Erythroblast (primary cell): Measurements from ENCODE around the gene FHIP1A.

Experiments used
- GATA1 ChIP-seq: IDR thresholded peaks from 2 replicates; pipeline ENCODE4 v1.6.1; 2011; ENCODE audit warnings: low read depth, mild to moderate bottlenecking, control low read depth, low read length, moderate library complexity
- POLR2A ChIP-seq: IDR thresholded peaks from 2 replicates; pipeline ENCODE4 v1.6.1; 2011; ENCODE audit warnings: mild to moderate bottlenecking, low read length

DNA sequence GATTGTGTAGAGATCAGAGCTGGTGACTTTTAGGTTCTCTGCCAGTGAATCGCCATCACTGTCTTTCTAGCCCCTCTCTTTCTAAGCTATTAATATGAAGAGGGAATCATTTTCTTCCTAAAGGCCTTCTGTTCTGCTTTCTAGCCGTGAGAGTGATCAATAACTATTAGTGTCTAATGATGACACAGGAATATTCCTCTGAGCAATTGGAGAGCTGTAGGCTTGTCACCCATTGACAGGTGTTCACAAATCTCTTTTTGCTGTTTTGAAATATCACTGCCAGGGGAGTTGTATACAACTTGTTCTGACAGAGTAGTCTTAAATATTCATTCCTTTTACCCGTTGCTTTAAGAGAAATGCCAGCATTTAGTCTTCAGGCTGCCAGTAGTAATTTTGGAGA lies 13.9 kb downstream of the FHIP1A start:
- TF ChIP-seq POLR2A: no peak
- TF ChIP-seq GATA1: no peak
